ENCODE data around the gene SRD5A3.

Gene SRD5A3

GRCh38 chr4:55395529-55396307, 49.7 kb downstream of the SRD5A3 start, which contains the start of gene TMEM165:
TSS of gene TMEM165 (plus strand) at chr4:55395957. CDS start at chr4:55396190, 233 bp downstream.
- Histone ChIP-seq H3K36me3 (peaks cover 13% of the 10 kb centered on the region), H3K4me1 (peaks cover 4% of the 10 kb centered on the region; the same call in 1 of the 2 replicates), H3K9me3 (no peaks in the 10 kb centered on the region), H3K27me3 (no peaks in the 10 kb centered on the region), H3K4me3 (ENCODE audit: low read depth, low read length) (peak within 1 kb of the TSS; percentile 80)
- peak; percentile 95 for DNase-seq
- no peak for TF ChIP-seq CTCF (IDR thresholded peaks at IDR 0.05; ENCODE audit: low read depth, low read length)

GRCh38 chr4:55396308-55397125, 50.5 kb downstream of the SRD5A3 start:
- H3K9me3 ChIP-seq, result no peaks in the 10 kb centered on the region
- no peaks in the 10 kb centered on the region for H3K27me3 ChIP-seq
- peaks cover 21% of the 10 kb centered on the region for H3K36me3 ChIP-seq
- no peak for TF ChIP-seq CTCF (IDR thresholded peaks at IDR 0.05; ENCODE audit: low read depth, low read length)
- DNase-seq, result peak; percentile 72
- H3K4me1 ChIP-seq, result peaks cover 4% of the 10 kb centered on the region; the same call in 1 of the 2 replicates
- peak overlapping the region; percentile 80 for H3K4me3 ChIP-seq (ENCODE audit: low read depth, low read length)

- Histone ChIP-seq H3K36me3 (peaks cover 23% of the 10 kb centered on the region), H3K4me1 (peaks cover 4% of the 10 kb centered on the region; the same call in 1 of the 2 replicates), H3K4me3 (ENCODE audit: low read depth, low read length) (peak overlapping the region; percentile 80), H3K27me3 (no peaks in the 10 kb centered on the region), H3K9me3 (no peaks in the 10 kb centered on the region)
- TF ChIP-seq CTCF (IDR thresholded peaks at IDR 0.05; ENCODE audit: low read depth, low read length), result no peak
- peak; percentile 34 for DNase-seq
Observed at GRCh38 chr4:55397126-55397436, 51.0 kb downstream of the SRD5A3 start.

GRCh38 chr4:55397520-55398321, 51.7 kb downstream of the SRD5A3 start:
- no peak for DNase-seq
- no peak for TF ChIP-seq CTCF (IDR thresholded peaks at IDR 0.05; ENCODE audit: low read depth, low read length)
- Histone ChIP-seq H3K4me1 (peaks cover 4% of the 10 kb centered on the region; the same call in 1 of the 2 replicates), H3K36me3 (peaks cover 23% of the 10 kb centered on the region), H3K4me3 (ENCODE audit: low read depth, low read length) (peak overlapping the region; percentile 80), H3K27me3 (no peaks in the 10 kb centered on the region), H3K9me3 (no peaks in the 10 kb centered on the region)

- Histone ChIP-seq H3K4me3 (ENCODE audit: low read depth, low read length) (peak overlapping the region; percentile 80), H3K4me1 (peaks cover 4% of the 10 kb centered on the region; the same call in 1 of the 2 replicates), H3K27me3 (no peaks in the 10 kb centered on the region), H3K36me3 (peaks cover 27% of the 10 kb centered on the region), H3K9me3 (no peaks in the 10 kb centered on the region)
- TF ChIP-seq CTCF (IDR thresholded peaks at IDR 0.05; ENCODE audit: low read depth, low read length), result no peak
- DNase-seq, result no peak
Observed at GRCh38 chr4:55398461-55398860, 52.4 kb downstream of the SRD5A3 start.
